Neuronal stem cell (in vitro differentiated cells): ENCODE results near the gene C2CD4C.
A peak's percentile ranks its signal among the peaks of the same experiment; 100 is the strongest.
"Not testable (repeated sequence)": the region's sequence is repeated elsewhere in the genome, so short reads cannot be mapped to it uniquely, and the experiment has no call there.

Source experiments
- DNase-seq: peaks from one replicate; pipeline ENCODE4 v3.0.0-alpha.2; 2013; ENCODE audit warnings: low spot score
- H2AFZ ChIP-seq: one replicate; pipeline ENCODE4 v1.6.1; 2013; ENCODE audit warnings: mild to moderate bottlenecking, low read length, inconsistent platforms
- H2AK5ac ChIP-seq: 2 replicates; pipeline ENCODE4 v1.6.1; 2013; ENCODE audit warnings: low read depth, mild to moderate bottlenecking, inconsistent platforms, low read length, moderate library complexity, mixed read lengths
- H2BK120ac ChIP-seq: 2 replicates; pipeline ENCODE4 v1.6.1; 2013; ENCODE audit warnings: low read depth, mild to moderate bottlenecking, inconsistent platforms, low read length, moderate library complexity, mixed read lengths
- H2BK12ac ChIP-seq: one replicate; pipeline ENCODE4 v1.6.1; 2013; ENCODE audit warnings: low read length, inconsistent platforms
- H2BK15ac ChIP-seq: 2 replicates; pipeline ENCODE4 v1.6.1; 2013; ENCODE audit warnings: mild to moderate bottlenecking, low read length, inconsistent platforms, mixed read lengths
- H2BK5ac ChIP-seq: one replicate; pipeline ENCODE4 v1.6.1; 2013; ENCODE audit warnings: inconsistent platforms, mild to moderate bottlenecking, low read length, moderate library complexity
- H3K14ac ChIP-seq: one replicate; pipeline ENCODE4 v1.6.1; 2013; ENCODE audit warnings: low read length, inconsistent platforms
- H3K18ac ChIP-seq: 2 replicates; pipeline ENCODE4 v1.6.1; 2013; ENCODE audit warnings: low read length, inconsistent platforms
- H3K23ac ChIP-seq: 2 replicates; pipeline ENCODE4 v1.6.1; 2013; ENCODE audit warnings: low read depth, mild to moderate bottlenecking, mixed read lengths, low read length, inconsistent platforms; ENCODE audit not compliant: poor library complexity
- H3K27ac ChIP-seq: replicated peaks from 3 replicates; pipeline ENCODE4 v1.5.1; 2013; ENCODE audit warnings: low read length, inconsistent platforms
- H3K27me3 ChIP-seq, 3 experiments: 2 replicates each; pipeline ENCODE4 v1.6.1; 2013; ENCODE audit warnings: low read length in 3 of 3, mild to moderate bottlenecking in 2 of 3, inconsistent platforms in 1 of 3, low read depth in 1 of 3, mixed read lengths in 1 of 3, moderate library complexity in 1 of 3; ENCODE audit not compliant: control insufficient read depth in 3 of 3, insufficient read depth in 3 of 3
- H3K36me3 ChIP-seq, 2 donors: replicated peaks in 1 of 2; 2 replicates each; pipeline ENCODE4 v1.6.1; 2013; ENCODE audit warnings: low read length in 2 of 2; ENCODE audit not compliant: control insufficient read depth in 2 of 2, insufficient read depth in 2 of 2
- H3K4ac ChIP-seq: 2 replicates; pipeline ENCODE4 v1.6.1; 2013; ENCODE audit warnings: inconsistent platforms, mild to moderate bottlenecking, low read length, moderate library complexity
- H3K4me1 ChIP-seq, 2 donors: 1 replicate in 1 of 2; 2 replicates in 1 of 2; pipeline ENCODE4 v1.6.1; 2013; ENCODE audit warnings: low read length in 2 of 2, low read depth in 1 of 2; ENCODE audit not compliant: control insufficient read depth in 2 of 2, insufficient read depth in 1 of 2
- H3K4me2 ChIP-seq: one replicate; pipeline ENCODE4 v1.6.1; 2013; ENCODE audit warnings: mild to moderate bottlenecking, low read length, inconsistent platforms; ENCODE audit not compliant: insufficient read depth, poor library complexity, severe bottlenecking
- H3K4me3 ChIP-seq, 2 donors: 2 replicates each; pipeline ENCODE4 v1.5.1; 2013; ENCODE audit warnings: low read length in 2 of 2, mild to moderate bottlenecking in 2 of 2, inconsistent platforms in 1 of 2, moderate library complexity in 1 of 2
- H3K79me1 ChIP-seq: one replicate; pipeline ENCODE4 v1.6.1; 2013; ENCODE audit warnings: low read depth, mild to moderate bottlenecking, inconsistent platforms, low read length, moderate library complexity
- H3K9ac ChIP-seq: one replicate; pipeline ENCODE4 v1.6.1; 2013; ENCODE audit warnings: mild to moderate bottlenecking, low read depth, low read length, inconsistent platforms; ENCODE audit not compliant: poor library complexity
- H3K9me3 ChIP-seq, 2 donors: replicated peaks in 1 of 2; 2 replicates each; pipeline versions ENCODE3 to v1.6.1; 2013; ENCODE audit warnings: low read length in 2 of 2, mild to moderate bottlenecking in 2 of 2, inconsistent platforms in 1 of 2, low read depth in 1 of 2, mixed read lengths in 1 of 2, moderate library complexity in 1 of 2; ENCODE audit not compliant: control insufficient read depth in 2 of 2, insufficient read depth in 1 of 2
- H4K8ac ChIP-seq: one replicate; pipeline ENCODE4 v1.6.1; 2013; ENCODE audit warnings: low read depth, mild to moderate bottlenecking, inconsistent platforms, low read length, moderate library complexity
- H4K91ac ChIP-seq: one replicate; pipeline ENCODE4 v1.6.1; 2013; ENCODE audit warnings: low read length, low read depth, mild to moderate bottlenecking, inconsistent platforms; ENCODE audit not compliant: poor library complexity
- whole genome bisulfite sequencing, 2 donors: extraction: QIAGEN DNeasy Blood & Tissue Kit; methylation state at CpG; one replicate each; pipeline ENCODE4 v1.1.7; 2013; ENCODE audit warnings: missing lambda C conversion rate in 2 of 2, mixed read lengths in 1 of 2; ENCODE audit not compliant: insufficient read length in 2 of 2, insufficient replicate concordance in 1 of 2; ENCODE audit errors: extremely low coverage in 2 of 2; 5-methylcytosine and 5-hydroxymethylcytosine counted together

The C2CD4C gene

DNA sequence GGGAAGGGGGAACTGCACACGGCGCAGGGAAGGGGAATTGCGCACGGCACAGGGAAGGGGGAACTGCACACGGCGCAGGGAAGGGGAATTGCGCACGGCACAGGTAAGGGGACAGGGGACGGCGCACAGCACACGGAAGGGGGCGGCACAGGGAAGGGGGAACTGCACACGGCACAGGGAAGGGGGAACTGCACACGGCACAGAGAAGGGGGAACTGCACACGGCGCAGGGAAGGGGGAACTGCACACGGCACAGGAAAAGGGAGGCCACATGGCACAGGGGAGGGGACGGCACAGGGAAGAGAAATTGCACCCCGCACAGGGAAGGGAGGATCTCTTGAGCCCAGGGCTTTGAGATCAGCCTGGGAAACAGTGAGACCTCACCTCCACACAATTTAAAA lies 18.7 kb upstream of the C2CD4C start:
- H3K9me3 ChIP-seq, H4K91ac ChIP-seq, H2BK12ac ChIP-seq, H2BK120ac ChIP-seq, H3K79me1 ChIP-seq, H3K4me3 ChIP-seq, H4K8ac ChIP-seq, H3K27ac ChIP-seq, H3K18ac ChIP-seq, H3K4ac ChIP-seq, H2AFZ ChIP-seq, H3K9ac ChIP-seq, H2AK5ac ChIP-seq, H3K4me2 ChIP-seq, DNase-seq, H2BK5ac ChIP-seq, H3K23ac ChIP-seq, H3K4me1 ChIP-seq: not testable (repeated sequence)
- Histone ChIP-seq H2BK15ac (peak overlapping the region; percentile 27), H3K14ac (peak overlapping the region; percentile 31), H3K27me3 (peaks cover 0 to 10% (median 0%) of the 10 kb centered on the region in 3 experiments), H3K36me3 (peaks cover 0 to 16% of the 10 kb centered on the region in 2 donors)
- WGBS, 2 donors: no CpG with 5 or more reads among the region's 19 CpGs

DNA sequence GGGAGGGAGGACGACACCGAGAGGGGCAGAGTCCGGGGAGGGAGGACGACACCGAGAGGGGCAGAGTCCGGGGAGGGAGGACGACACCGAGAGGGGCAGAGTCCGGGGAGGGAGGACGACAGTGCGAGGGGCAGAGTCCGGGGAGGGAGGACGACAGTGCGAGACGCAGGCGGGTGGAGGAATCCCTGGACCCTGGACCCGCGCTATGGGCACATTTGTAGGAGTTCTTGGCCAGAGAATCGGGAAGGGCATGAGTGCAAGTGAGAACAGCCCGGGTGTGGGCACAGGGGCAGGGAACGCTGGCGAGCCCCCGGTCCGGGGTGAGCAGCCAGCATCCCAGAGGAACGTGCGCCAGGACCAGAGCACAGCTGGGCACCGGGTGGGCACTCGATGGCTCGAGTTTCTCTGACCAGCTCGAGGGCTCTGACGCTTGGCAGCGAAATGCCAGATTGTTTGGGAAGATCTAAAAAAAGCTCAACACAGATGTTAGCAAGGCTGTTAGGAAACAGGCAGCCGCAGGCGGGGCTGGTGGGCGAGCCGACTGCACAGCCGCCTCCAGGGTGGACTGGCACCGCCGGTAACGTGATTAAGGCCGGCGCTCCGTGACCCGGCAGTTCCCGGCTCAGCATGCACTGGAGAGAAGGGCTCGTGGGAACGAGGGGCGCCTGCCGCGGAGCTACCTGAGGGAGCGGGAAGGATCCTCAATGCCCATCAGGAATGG lies 17.9 kb upstream of the C2CD4C start:
- H2BK15ac ChIP-seq: peak overlapping the region; percentile 24
- peak overlapping the region; percentile 71 for H3K14ac ChIP-seq
- peaks cover 0 to 10% (median 0%) of the 10 kb centered on the region in 3 experiments for H3K27me3 ChIP-seq
- peaks cover 3 to 10% of the 10 kb centered on the region in 2 donors for H3K9me3 ChIP-seq
- H2BK12ac ChIP-seq: no peak overlapping the region
- no peak overlapping the region for H3K4me3 ChIP-seq
- H2AK5ac ChIP-seq: peak overlapping the region; percentile 46
- H3K27ac ChIP-seq: no peak overlapping the region
- DNase-seq: no peak
- H3K4ac ChIP-seq: no peak overlapping the region
- H2BK5ac ChIP-seq: no peak overlapping the region
- peak overlapping the region; percentile 43 for H4K8ac ChIP-seq
- WGBS, 2 donors: no CpG with 5 or more reads among the region's 51 CpGs
- no peak overlapping the region for H2AFZ ChIP-seq
- H3K4me2 ChIP-seq: no peak overlapping the region
- no peak overlapping the region for H3K23ac ChIP-seq
- H3K18ac ChIP-seq: peak overlapping the region; percentile 38
- no peak overlapping the region for H3K9ac ChIP-seq
- no peak overlapping the region for H4K91ac ChIP-seq
- H3K79me1 ChIP-seq: peaks cover 2% of the 10 kb centered on the region
- no peak overlapping the region for H2BK120ac ChIP-seq
- no peaks in the 10 kb centered on the region for H3K4me1 ChIP-seq
- peaks cover 0 to 16% of the 10 kb centered on the region in 2 donors for H3K36me3 ChIP-seq

DNA sequence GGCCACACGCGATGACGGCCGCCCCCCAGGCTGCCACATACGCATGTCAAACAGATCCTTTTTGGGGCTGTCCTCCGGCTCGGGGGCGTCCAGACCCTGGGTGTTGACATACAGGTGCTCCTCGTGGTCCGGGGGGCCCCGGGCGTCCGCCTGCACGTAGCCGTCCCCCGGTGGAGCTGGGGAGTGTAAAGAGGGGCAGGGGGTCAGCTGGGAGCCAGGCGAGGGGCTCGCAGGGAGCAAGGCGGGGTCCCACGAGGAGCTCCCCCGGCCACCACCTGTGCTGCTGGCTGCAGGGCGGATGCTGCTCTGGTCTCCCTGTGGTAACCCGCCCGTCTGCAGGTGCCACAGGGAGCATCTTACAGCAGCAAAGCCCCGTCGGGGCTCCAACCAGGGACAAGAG lies 16.1 kb upstream of the C2CD4C start:
- no peak overlapping the region for H4K8ac ChIP-seq
- H2AFZ ChIP-seq: no peak overlapping the region
- peak overlapping the region; percentile 16 for H2BK12ac ChIP-seq
- no peak overlapping the region for H3K9ac ChIP-seq
- H3K18ac ChIP-seq: peak overlapping the region; percentile 35
- H3K4ac ChIP-seq: no peak overlapping the region
- H2AK5ac ChIP-seq: no peak overlapping the region
- H3K36me3 ChIP-seq: peaks cover 0 to 10% of the 10 kb centered on the region in 2 donors
- no peak for DNase-seq
- no peak overlapping the region for H2BK15ac ChIP-seq
- no peak overlapping the region for H4K91ac ChIP-seq
- H3K4me2 ChIP-seq: no peak overlapping the region
- no peaks in the 10 kb centered on the region for H3K4me1 ChIP-seq
- peaks cover under 1 to 5% of the 10 kb centered on the region in 2 donors for H3K9me3 ChIP-seq
- no peak overlapping the region for H3K4me3 ChIP-seq
- no peak overlapping the region for H3K23ac ChIP-seq
- H3K27ac ChIP-seq: no peak overlapping the region
- H3K79me1 ChIP-seq: peaks cover 2% of the 10 kb centered on the region
- peaks cover 0 to 10% (median 0%) of the 10 kb centered on the region in 3 experiments for H3K27me3 ChIP-seq
- no peak overlapping the region for H2BK5ac ChIP-seq
- peak overlapping the region; percentile 82 for H3K14ac ChIP-seq
- no CpG with 5 or more reads among the region's 26 CpGs for WGBS, 2 donors
- no peak overlapping the region for H2BK120ac ChIP-seq

DNA sequence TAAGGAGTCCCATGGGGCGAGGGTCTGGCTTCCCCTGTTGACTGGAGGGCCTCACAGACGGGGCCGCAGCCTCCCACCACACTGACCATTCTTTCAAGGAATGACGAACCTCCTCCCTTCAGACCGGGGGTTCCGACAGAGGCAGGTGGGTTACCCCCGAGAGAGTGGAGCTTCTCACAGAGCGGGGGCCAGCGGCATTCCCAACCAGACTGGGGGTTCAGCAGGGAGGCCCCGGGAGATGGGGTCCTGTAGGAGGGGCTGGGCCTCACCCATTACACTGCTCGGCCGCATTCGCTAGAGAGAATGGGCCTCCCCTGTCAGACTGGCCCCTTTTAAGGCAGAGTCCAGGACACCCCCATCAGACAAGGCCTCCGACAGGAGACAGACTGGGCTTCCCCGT lies 15.6 kb upstream of the C2CD4C start:
- H4K8ac ChIP-seq: no peak overlapping the region
- H2BK12ac ChIP-seq: no peak overlapping the region
- H3K23ac ChIP-seq: no peak overlapping the region
- no peak overlapping the region for H3K9ac ChIP-seq
- no peak overlapping the region for H2BK120ac ChIP-seq
- no peak overlapping the region for H2BK15ac ChIP-seq
- no peak overlapping the region for H3K27ac ChIP-seq
- no peak overlapping the region for H2AFZ ChIP-seq
- no peak overlapping the region for H3K14ac ChIP-seq
- H3K27me3 ChIP-seq: peaks cover 0 to 10% (median 0%) of the 10 kb centered on the region in 3 experiments
- no peak overlapping the region for H3K4ac ChIP-seq
- H3K79me1 ChIP-seq: peaks cover 2% of the 10 kb centered on the region
- no peak overlapping the region for H3K4me2 ChIP-seq
- peaks cover 0 to 4% of the 10 kb centered on the region in 2 donors for H3K9me3 ChIP-seq
- H3K18ac ChIP-seq: peak overlapping the region; percentile 16
- H2BK5ac ChIP-seq: no peak overlapping the region
- no peak for DNase-seq
- no peak overlapping the region for H2AK5ac ChIP-seq
- H4K91ac ChIP-seq: no peak overlapping the region
- H3K4me3 ChIP-seq: no peak overlapping the region
- peaks cover 0 to 4% of the 10 kb centered on the region in 2 donors for H3K4me1 ChIP-seq
- H3K36me3 ChIP-seq: peaks cover 0 to 6% of the 10 kb centered on the region in 2 donors
- no CpG with 5 or more reads among the region's 15 CpGs for WGBS, 2 donors
